Skeletal muscle tissue (tissue), 4 donors: ENCODE results near the gene TIGD6. TPM values are rescaled to one million over a fixed set of nuclear protein-coding genes. Genes with fewer than 3 reads are reported as not detected.
"Not testable (repeated sequence)": the region's sequence is repeated elsewhere in the genome, so short reads cannot be mapped to it uniquely, and the experiment has no call there.

Experiments
- H3K27ac ChIP-seq: one replicate; pipeline ENCODE4 v1.7.0; 2013; ENCODE audit warnings: mild to moderate bottlenecking, low read depth, low read length, inconsistent platforms
- H3K27me3 ChIP-seq, 3 donors: one replicate each; pipeline ENCODE4 v1.7.0; 2013; ENCODE audit warnings: low read length in 3 of 3; ENCODE audit not compliant: control insufficient read depth in 3 of 3, insufficient read depth in 3 of 3
- H3K36me3 ChIP-seq, 3 donors: one replicate each; pipeline ENCODE4 v1.7.0; 2013; ENCODE audit warnings: low read length in 3 of 3; ENCODE audit not compliant: control insufficient read depth in 3 of 3, insufficient read depth in 3 of 3
- H3K4me1 ChIP-seq, 3 donors: one replicate each; pipeline ENCODE4 v1.7.0; 2013; ENCODE audit warnings: low read length in 3 of 3, mild to moderate bottlenecking in 3 of 3; ENCODE audit not compliant: control insufficient read depth in 3 of 3, insufficient read depth in 3 of 3
- H3K4me3 ChIP-seq, 3 donors: one replicate each; pipeline ENCODE4 v1.7.0; 2013; ENCODE audit warnings: low read length in 3 of 3
- H3K9ac ChIP-seq, 3 donors: one replicate each; pipeline ENCODE4 v1.7.0; 2013; ENCODE audit warnings: low read length in 3 of 3, mild to moderate bottlenecking in 3 of 3, moderate library complexity in 2 of 3, low read depth in 1 of 3
- H3K9me3 ChIP-seq, 3 donors: one replicate each; pipeline ENCODE4 v1.7.0; 2013; ENCODE audit warnings: low read length in 3 of 3; ENCODE audit not compliant: control insufficient read depth in 3 of 3
- total RNA-seq: library from RNA; depleted of rRNA; stranded (reverse); fragments of >200 nt; gene quantifications from one replicate; pipeline ENCODE4 v1.2.3, GENCODE V29; 2014
- donor health status: Osteomylitis.

The TIGD6 gene
- total RNA-seq, 1 donor from 2014 or later, result 6.3 TPM

- Histone ChIP-seq H3K4me1 (no peaks in the 10 kb centered on the region), H3K27me3 (no peaks in the 10 kb centered on the region), H3K9ac (no peak overlapping the region)
Observed at GRCh38 chr5:149951138-149951749, 49.2 kb downstream of the TIGD6 start.

GRCh38 chr5:149948993-149949392, 51.5 kb downstream of the TIGD6 start:
- no peaks in the 10 kb centered on the region for H3K36me3 ChIP-seq
- no peaks in the 10 kb centered on the region for H3K4me1 ChIP-seq
- H3K9me3 ChIP-seq, result no peaks in the 10 kb centered on the region
- no peak overlapping the region for H3K27ac ChIP-seq
- no peak overlapping the region for H3K9ac ChIP-seq
- H3K27me3 ChIP-seq, result no peaks in the 10 kb centered on the region
- no peak overlapping the region for H3K4me3 ChIP-seq

More at GRCh38 chr5:149951138-149951749, 49.2 kb downstream of the TIGD6 start:
- no peak overlapping the region for H3K4me3 ChIP-seq
- no peaks in the 10 kb centered on the region for H3K9me3 ChIP-seq
- no peaks in the 10 kb centered on the region for H3K36me3 ChIP-seq
- no peak overlapping the region for H3K27ac ChIP-seq

- H3K27ac ChIP-seq, result no peak overlapping the region
- no peaks in the 10 kb centered on the region for H3K4me1 ChIP-seq
- no peak overlapping the region for H3K4me3 ChIP-seq
- H3K9me3 ChIP-seq, result no peaks in the 10 kb centered on the region
- no peak overlapping the region for H3K9ac ChIP-seq
- no peaks in the 10 kb centered on the region for H3K36me3 ChIP-seq
- no peaks in the 10 kb centered on the region for H3K27me3 ChIP-seq
Observed at GRCh38 chr5:149946118-149946517, 54.3 kb downstream of the TIGD6 start.

GRCh38 chr5:149944666-149945065, 55.8 kb downstream of the TIGD6 start, which contains the start of gene PDE6A:
PDE6A (minus strand) TSS chr5:149944793; CDS start chr5:149944673, 120 bp downstream.
- Histone ChIP-seq H3K4me3 (no peak within 1 kb of the TSS), H3K4me1 (no peaks in the 10 kb centered on the region), H3K27me3 (no peaks in the 10 kb centered on the region), H3K9me3 (no peaks in the 10 kb centered on the region), H3K36me3 (no peaks in the 10 kb centered on the region), H3K9ac (no peak within 1 kb of the TSS), H3K27ac (no peak within 1 kb of the TSS)

GRCh38 chr5:149943177-149943949, 57.1 kb downstream of the TIGD6 start:
- H3K9ac ChIP-seq, H3K36me3 ChIP-seq, H3K4me1 ChIP-seq, H3K27ac ChIP-seq, H3K9me3 ChIP-seq, H3K27me3 ChIP-seq, H3K4me3 ChIP-seq: not testable (repeated sequence)

Other genes starting within 250 kb of the TIGD6 start
- gene PDE6A, start 55.9 kb downstream of the TIGD6 start, total RNA-seq, result not detected
- gene SLC26A2, start 39.9 kb downstream of the TIGD6 start, total RNA-seq, result 14.6 TPM
- gene HMGXB3, start 85 bp upstream of the TIGD6 start, total RNA-seq, result 14.1 TPM
- 31.3 TPM for gene CSF1R, start 85.9 kb upstream of the TIGD6 start, total RNA-seq
- 86.6 TPM for gene PDGFRB, start 155.2 kb upstream of the TIGD6 start, total RNA-seq
- not detected for gene CDX1, start 166.1 kb upstream of the TIGD6 start, total RNA-seq
- gene SLC6A7, start 189.4 kb upstream of the TIGD6 start, total RNA-seq, result not detected